Testis (tissue), 2 donors: ENCODE data around the gene OSCP1.

Source experiments
- POLR2A ChIP-seq: fragments of 450-650 bp; IDR thresholded peaks from one replicate; pipeline ENCODE4 v1.6.1; 2017; ENCODE audit warnings: antibody characterized with exemption, mild to moderate bottlenecking, moderate library complexity
- TF ChIP-seq, protein P1 (sequence below), 3 experiments: fragments of 450-650 bp in 2 of 3; fragments of 200-600 bp in 1 of 3; sonication (generic) in 1 of 3; IDR thresholded peaks; one replicate each; pipeline ENCODE4 v1.5.1; 2016 to 2019; ENCODE audit warnings: antibody characterized with exemption in 3 of 3, mild to moderate bottlenecking in 2 of 3, moderate library complexity in 1 of 3

DNA sequence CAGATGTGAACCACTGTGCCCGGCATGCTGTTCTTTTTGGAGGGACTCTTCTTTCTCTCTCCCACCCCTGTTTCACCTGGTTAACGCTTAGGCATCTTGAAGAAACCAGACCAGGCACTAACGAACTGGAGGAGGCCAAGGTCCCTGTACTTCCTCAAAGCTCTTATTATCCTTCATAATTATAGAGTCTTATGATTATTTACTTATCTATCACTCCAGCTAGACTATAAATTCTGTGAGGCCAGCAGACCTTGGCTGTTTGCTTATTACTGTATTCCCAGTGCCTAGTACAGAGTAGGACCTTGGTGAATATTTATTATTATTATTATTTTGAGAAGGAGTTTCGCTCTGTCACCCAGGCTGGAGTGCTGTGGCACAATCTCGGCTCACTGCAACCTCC lies 26.7 kb upstream of the OSCP1 start:
- no peak for TF ChIP-seq POLR2A
- TF ChIP-seq, protein P1, sequence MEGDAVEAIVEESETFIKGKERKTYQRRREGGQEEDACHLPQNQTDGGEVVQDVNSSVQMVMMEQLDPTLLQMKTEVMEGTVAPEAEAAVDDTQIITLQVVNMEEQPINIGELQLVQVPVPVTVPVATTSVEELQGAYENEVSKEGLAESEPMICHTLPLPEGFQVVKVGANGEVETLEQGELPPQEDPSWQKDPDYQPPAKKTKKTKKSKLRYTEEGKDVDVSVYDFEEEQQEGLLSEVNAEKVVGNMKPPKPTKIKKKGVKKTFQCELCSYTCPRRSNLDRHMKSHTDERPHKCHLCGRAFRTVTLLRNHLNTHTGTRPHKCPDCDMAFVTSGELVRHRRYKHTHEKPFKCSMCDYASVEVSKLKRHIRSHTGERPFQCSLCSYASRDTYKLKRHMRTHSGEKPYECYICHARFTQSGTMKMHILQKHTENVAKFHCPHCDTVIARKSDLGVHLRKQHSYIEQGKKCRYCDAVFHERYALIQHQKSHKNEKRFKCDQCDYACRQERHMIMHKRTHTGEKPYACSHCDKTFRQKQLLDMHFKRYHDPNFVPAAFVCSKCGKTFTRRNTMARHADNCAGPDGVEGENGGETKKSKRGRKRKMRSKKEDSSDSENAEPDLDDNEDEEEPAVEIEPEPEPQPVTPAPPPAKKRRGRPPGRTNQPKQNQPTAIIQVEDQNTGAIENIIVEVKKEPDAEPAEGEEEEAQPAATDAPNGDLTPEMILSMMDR (IDR thresholded peaks at IDR 0.05), result no peak
